ENCODE measurements around the gene PIEZO1.

PIEZO1 gene

GRCh38 chr16:88714420-88715302, 70.4 kb downstream of the PIEZO1 start:
- in situ Hi-C loops (cut with MboI; ENCODE audit: low sequenced_read_pairs, unreplicated experiment): no loop called here
- TF ChIP-seq CTCF (IDR thresholded peaks at IDR 0.05; ENCODE audit: borderline replicate concordance, control extremely low read depth, extremely low read depth, insufficient read depth, missing control alignments): no peak
- no peak for DNase-seq (ENCODE audit: low spot score)

- in situ Hi-C loops (cut with MboI; ENCODE audit: low sequenced_read_pairs, unreplicated experiment): no loop called here
- DNase-seq (ENCODE audit: low spot score): no peak
These were observed 71.2 kb downstream of the PIEZO1 start for GRCh38 chr16:88713568-88714419.

GRCh38 chr16:88713054-88713453, 72.0 kb downstream of the PIEZO1 start:
- in situ Hi-C loops (cut with MboI; ENCODE audit: low sequenced_read_pairs, unreplicated experiment): no loop called here
- DNase-seq (ENCODE audit: low spot score): peak; percentile 64
- no peak for TF ChIP-seq CTCF (IDR thresholded peaks at IDR 0.05; ENCODE audit: borderline replicate concordance, control extremely low read depth, extremely low read depth, insufficient read depth, missing control alignments)

More at GRCh38 chr16:88713568-88714419, 71.2 kb downstream of the PIEZO1 start:
- no peak for TF ChIP-seq CTCF (IDR thresholded peaks at IDR 0.05; ENCODE audit: borderline replicate concordance, control extremely low read depth, extremely low read depth, insufficient read depth, missing control alignments)

GRCh38 chr16:88712362-88712979, 72.5 kb downstream of the PIEZO1 start:
- in situ Hi-C loops (cut with MboI; ENCODE audit: low sequenced_read_pairs, unreplicated experiment): no loop called here
- no peak for TF ChIP-seq CTCF (IDR thresholded peaks at IDR 0.05; ENCODE audit: borderline replicate concordance, control extremely low read depth, extremely low read depth, insufficient read depth, missing control alignments)
- DNase-seq (ENCODE audit: low spot score): no peak

- DNase-seq (ENCODE audit: low spot score): no peak
- TF ChIP-seq CTCF (IDR thresholded peaks at IDR 0.05; ENCODE audit: borderline replicate concordance, control extremely low read depth, extremely low read depth, insufficient read depth, missing control alignments): no peak
- in situ Hi-C loops (cut with MboI; ENCODE audit: low sequenced_read_pairs, unreplicated experiment): no loop called here
These were observed 73.2 kb downstream of the PIEZO1 start for GRCh38 chr16:88711750-88712340.

- no peak for DNase-seq (ENCODE audit: low spot score)
These were observed 74.5 kb downstream of the PIEZO1 start for GRCh38 chr16:88710556-88710955.

More at GRCh38 chr16:88710556-88710955, 74.5 kb downstream of the PIEZO1 start:
- in situ Hi-C loops (cut with MboI; ENCODE audit: low sequenced_read_pairs, unreplicated experiment): no loop called here
- TF ChIP-seq CTCF (IDR thresholded peaks at IDR 0.05; ENCODE audit: borderline replicate concordance, control extremely low read depth, extremely low read depth, insufficient read depth, missing control alignments): no peak

All from GM13976 (cell line).